SK-N-SH (cell line): ENCODE data around the gene PRXL2B. TPM values are rescaled to one million over a fixed set of nuclear protein-coding genes. Genes with fewer than 3 reads are reported as not detected.

Source experiments
- CTCF ChIA-PET: fragments of 300-600, 350-600 bp; formaldehyde crosslinking; extraction: SDS; loops from one replicate; lab custom pipeline; 2021; lab: Yijun Ruan, JAX
- POLR2A ChIA-PET: fragments of 350-600 bp; sonication (Branson Sonifier 250); formaldehyde crosslinking; extraction: SDS; loops from one replicate; lab custom pipeline; 2020; ENCODE audit warnings: antibody characterized with exemption, inconsistent platforms; lab: Yijun Ruan, JAX
- DNase-seq: peaks from one replicate; pipeline ENCODE4 v3.0.0; 2012
- H2AFZ ChIP-seq: fragments of 200-600 bp; sonication (generic); 2 replicates; pipeline ENCODE4 v1.8.1; 2016; ENCODE audit warnings: antibody characterized with exemption, mild to moderate bottlenecking, low read depth
- H3F3A ChIP-seq: fragments of 200-600 bp; sonication (generic); replicated peaks from 2 replicates; pipeline ENCODE3; 2016; ENCODE audit warnings: antibody characterized with exemption, mild to moderate bottlenecking; ENCODE audit not compliant: insufficient read depth
- H3K27ac ChIP-seq, 2 experiments: fragments of 200-500 bp in 1 of 2; fragments of 200-600 bp in 1 of 2; sonication (Bioruptor generic) in 1 of 2; sonication (generic), shearing (Covaris generic) in 1 of 2; 2 replicates each; pipeline versions ENCODE4 v1.5.1 to v1.6.1; 2014 to 2016; ENCODE audit warnings: low read depth in 2 of 2, inconsistent platforms in 1 of 2, low read length in 1 of 2, mild to moderate bottlenecking in 1 of 2, mixed read lengths in 1 of 2
- H3K27me3 ChIP-seq: fragments of 200-600 bp; sonication (generic), shearing (Covaris generic); 2 replicates; pipeline ENCODE4 v1.6.1; 2016; ENCODE audit warnings: mixed run types; ENCODE audit not compliant: insufficient read depth
- H3K36me3 ChIP-seq, 2 experiments: fragments of 200-500 bp in 1 of 2; fragments of 200-600 bp in 1 of 2; sonication (Bioruptor generic) in 1 of 2; sonication (generic) in 1 of 2; replicated peaks in 1 of 2; 2 replicates each; pipeline versions ENCODE3 to v1.5.1; 2014 to 2016; ENCODE audit warnings: low read length in 1 of 2, mild to moderate bottlenecking in 1 of 2; ENCODE audit not compliant: insufficient read depth in 2 of 2, control insufficient read depth in 1 of 2
- H3K4me1 ChIP-seq, 2 experiments: fragments of 200-500 bp in 1 of 2; fragments of 200-600 bp in 1 of 2; sonication (Bioruptor generic) in 1 of 2; sonication (generic), shearing (Covaris generic) in 1 of 2; 2 replicates each; pipeline versions ENCODE4 v1.5.1 to v1.6.1; 2014 to 2016; ENCODE audit warnings: low read depth in 1 of 2, low read length in 1 of 2, mixed run types in 1 of 2; ENCODE audit not compliant: insufficient read depth in 2 of 2, control insufficient read depth in 1 of 2
- H3K4me2 ChIP-seq: fragments of 200-600 bp; sonication (generic), shearing (Covaris generic); 2 replicates; pipeline ENCODE4 v1.6.1; 2017; ENCODE audit warnings: mixed run types
- H3K4me3 ChIP-seq, 2 experiments: fragments of 200-500 bp in 1 of 2; fragments of 200-600 bp in 1 of 2; sonication (Bioruptor generic) in 1 of 2; sonication (generic), shearing (Covaris generic) in 1 of 2; 2 replicates each; pipeline versions ENCODE4 v1.5.1 to v1.8.1; 2014 to 2016; ENCODE audit warnings: low read depth in 2 of 2, inconsistent platforms in 1 of 2, low read length in 1 of 2, mild to moderate bottlenecking in 1 of 2, mixed read lengths in 1 of 2, moderate library complexity in 1 of 2
- H3K79me2 ChIP-seq: fragments of 200-600 bp; sonication (generic); 2 replicates; pipeline ENCODE4 v1.8.1; 2017; ENCODE audit warnings: mild to moderate bottlenecking; ENCODE audit not compliant: insufficient read depth
- H3K9ac ChIP-seq: fragments of 200-600 bp; sonication (generic); 2 replicates; pipeline ENCODE4 v1.6.1; 2017; ENCODE audit warnings: mixed run types
- H3K9me2 ChIP-seq: fragments of 200-600 bp; sonication (generic); 2 replicates; pipeline ENCODE4 v1.6.1; 2017; ENCODE audit warnings: mixed run types
- H3K9me3 ChIP-seq: fragments of 200-600 bp; sonication (generic); 2 replicates; pipeline ENCODE4 v1.6.1; 2017; ENCODE audit warnings: mixed run types, mild to moderate bottlenecking, moderate library complexity
- H4K20me1 ChIP-seq: fragments of 200-600 bp; sonication (generic); 2 replicates; pipeline ENCODE4 v1.6.1; 2017; ENCODE audit warnings: mild to moderate bottlenecking, mixed run types; ENCODE audit not compliant: insufficient read depth
- ELF1 ChIP-seq: IDR thresholded peaks from 2 replicates; pipeline ENCODE4 v1.4.0; 2012
- EP300 ChIP-seq, 2 experiments: IDR thresholded peaks; 2 replicates each; pipeline versions ENCODE4 v1.4.0 to v1.6.1; 2012; ENCODE audit warnings: borderline replicate concordance in 1 of 2, low read depth in 1 of 2, low read length in 1 of 2
- FOSL2 ChIP-seq: IDR thresholded peaks from 2 replicates; pipeline ENCODE4 v1.4.0; 2012; ENCODE audit warnings: low read depth, mild to moderate bottlenecking, moderate library complexity, borderline replicate concordance
- FOXJ3 ChIP-seq: sonication (generic); formaldehyde crosslinking; IDR thresholded peaks from 2 replicates; pipeline ENCODE4 v1.5.1; 2020; ENCODE audit warnings: mild to moderate bottlenecking, missing genetic modification reagents
- GABPA ChIP-seq: IDR thresholded peaks from 2 replicates; pipeline ENCODE4 v1.4.0; 2012; ENCODE audit warnings: low read depth, mild to moderate bottlenecking
- GATA2 ChIP-seq: sonication (generic); formaldehyde crosslinking; IDR thresholded peaks from 2 replicates; pipeline ENCODE4 v1.5.0; 2020; ENCODE audit warnings: mild to moderate bottlenecking, missing genetic modification reagents
- MXI1 ChIP-seq: IDR thresholded peaks from 2 replicates; pipeline ENCODE4 v1.6.1; 2012; ENCODE audit warnings: mild to moderate bottlenecking, low read depth, low read length, improper control_type of control experiment
- POLR2AphosphoS5 ChIP-seq: IDR thresholded peaks from 2 replicates; pipeline ENCODE4 v1.6.1; 2012; ENCODE audit warnings: low read depth, low read length
- SIN3A ChIP-seq: IDR thresholded peaks from 2 replicates; pipeline ENCODE4 v1.6.1; 2012; ENCODE audit warnings: low read depth, mild to moderate bottlenecking, low read length, moderate library complexity, borderline replicate concordance
- SMC3 ChIP-seq: IDR thresholded peaks from 2 replicates; pipeline ENCODE4 v1.6.1; 2012; ENCODE audit warnings: low read depth, low read length, improper control_type of control experiment
- TAF1 ChIP-seq: IDR thresholded peaks from 2 replicates; pipeline ENCODE4 v1.6.1; 2012; ENCODE audit warnings: low read depth, mild to moderate bottlenecking, low read length, moderate library complexity, borderline replicate concordance
- TEAD4 ChIP-seq: IDR thresholded peaks from 2 replicates; pipeline ENCODE4 v1.4.0; 2012; ENCODE audit warnings: mild to moderate bottlenecking, borderline replicate concordance; ENCODE audit not compliant: insufficient read depth
- WGBS: methylation state at CpG from one replicate; pipeline ENCODE4 v1.1.6; 2017; ENCODE audit warnings: low lambda C conversion rate; 5-methylcytosine and 5-hydroxymethylcytosine counted together
- polyA plus RNA-seq, 3 experiments: library from polyadenylated mRNA; depleted of rRNA; stranded (reverse); fragments of >200 nt; gene quantifications; 2 replicates each; pipeline ENCODE4 v1.2.3, GENCODE V29; 2012
- TF ChIP-seq, protein P1 (sequence below): IDR thresholded peaks from 2 replicates; pipeline ENCODE4 v1.6.1; 2012; ENCODE audit warnings: mild to moderate bottlenecking, low read depth, low read length, moderate library complexity
- TF ChIP-seq, protein P2 (sequence below): fragments of 150-350 bp; IDR thresholded peaks from 2 replicates; pipeline ENCODE4 v1.6.1; 2016; ENCODE audit warnings: mild to moderate bottlenecking, low read depth, low read length
- TF ChIP-seq, protein P3 (sequence below): IDR thresholded peaks from 2 replicates; pipeline ENCODE4 v1.4.0; 2012; ENCODE audit warnings: low read depth
- TF ChIP-seq, protein P4 (sequence below): IDR thresholded peaks from 2 replicates; pipeline ENCODE4 v1.4.0; 2012; ENCODE audit warnings: low read depth, borderline replicate concordance

PRXL2B gene
- polyA plus RNA-seq, 1 of the 3 experiments (the other 2 are of a cell fraction) = 33.7 TPM

DNA sequence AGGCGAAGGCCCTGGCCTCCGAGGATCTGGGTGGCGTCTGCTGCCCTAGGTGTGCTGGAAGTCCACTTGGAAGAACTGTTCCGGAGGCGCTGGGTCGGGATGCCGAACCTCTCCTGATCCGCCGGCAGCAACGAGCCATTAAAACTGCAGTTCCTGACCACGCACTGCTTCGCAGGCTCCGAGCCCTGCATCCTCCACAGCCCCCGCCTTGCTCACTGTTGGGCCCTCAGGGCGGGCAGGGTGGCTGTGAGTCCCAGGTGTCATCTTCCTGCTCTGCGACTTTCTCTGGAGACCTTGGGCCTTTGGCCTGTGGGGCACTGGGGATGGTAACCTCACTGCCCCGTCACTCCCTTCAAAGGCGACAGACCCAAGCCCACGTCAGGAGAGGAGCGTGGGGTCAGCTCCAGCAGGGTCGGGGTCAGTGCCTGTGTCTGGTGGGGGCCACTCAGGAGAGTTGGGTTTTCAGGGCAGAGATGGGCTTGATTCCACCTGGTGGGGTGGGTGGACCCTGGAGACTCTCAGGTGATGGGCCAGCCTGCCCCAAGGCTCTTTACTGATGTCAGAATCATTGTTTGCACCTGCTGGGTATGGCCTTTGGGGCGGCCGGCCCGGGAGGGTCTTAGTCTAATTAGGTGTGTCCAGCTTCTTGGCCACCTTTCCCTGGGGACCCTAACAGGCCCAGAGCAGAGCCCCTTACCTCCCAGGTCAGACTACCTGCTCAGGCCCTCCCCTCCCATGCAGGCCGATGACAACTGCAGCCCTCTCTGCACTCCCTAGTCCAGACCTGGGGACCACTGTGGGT is 3.1 kb downstream of the PRXL2B start:
- Histone ChIP-seq H3K4me2 (no peak overlapping the region), H3K9me3 (no peaks in the 10 kb centered on the region), H3K4me1 (peaks cover 0 to 31% of the 10 kb centered on the region in 2 experiments; a peak in 2 of 4 replicates), H3K4me3 (no peak overlapping the region), H3K27ac (no peak overlapping the region), H3K9me2 (no peaks in the 10 kb centered on the region), H2AFZ (no peak overlapping the region), H3K27me3 (no peaks in the 10 kb centered on the region), H3K36me3 (peaks cover 0 to 5% of the 10 kb centered on the region in 2 experiments), H3F3A (peaks cover 3% of the 10 kb centered on the region), H3K9ac (no peak overlapping the region), H3K79me2 (peaks cover 6% of the 10 kb centered on the region; the same call in 1 of the 2 replicates), H4K20me1 (no peaks in the 10 kb centered on the region)
- ChIA-PET CTCF (no interaction called here), POLR2A (no interaction called here)
- TF ChIP-seq ELF1 = no peak
- TF ChIP-seq, protein P1, sequence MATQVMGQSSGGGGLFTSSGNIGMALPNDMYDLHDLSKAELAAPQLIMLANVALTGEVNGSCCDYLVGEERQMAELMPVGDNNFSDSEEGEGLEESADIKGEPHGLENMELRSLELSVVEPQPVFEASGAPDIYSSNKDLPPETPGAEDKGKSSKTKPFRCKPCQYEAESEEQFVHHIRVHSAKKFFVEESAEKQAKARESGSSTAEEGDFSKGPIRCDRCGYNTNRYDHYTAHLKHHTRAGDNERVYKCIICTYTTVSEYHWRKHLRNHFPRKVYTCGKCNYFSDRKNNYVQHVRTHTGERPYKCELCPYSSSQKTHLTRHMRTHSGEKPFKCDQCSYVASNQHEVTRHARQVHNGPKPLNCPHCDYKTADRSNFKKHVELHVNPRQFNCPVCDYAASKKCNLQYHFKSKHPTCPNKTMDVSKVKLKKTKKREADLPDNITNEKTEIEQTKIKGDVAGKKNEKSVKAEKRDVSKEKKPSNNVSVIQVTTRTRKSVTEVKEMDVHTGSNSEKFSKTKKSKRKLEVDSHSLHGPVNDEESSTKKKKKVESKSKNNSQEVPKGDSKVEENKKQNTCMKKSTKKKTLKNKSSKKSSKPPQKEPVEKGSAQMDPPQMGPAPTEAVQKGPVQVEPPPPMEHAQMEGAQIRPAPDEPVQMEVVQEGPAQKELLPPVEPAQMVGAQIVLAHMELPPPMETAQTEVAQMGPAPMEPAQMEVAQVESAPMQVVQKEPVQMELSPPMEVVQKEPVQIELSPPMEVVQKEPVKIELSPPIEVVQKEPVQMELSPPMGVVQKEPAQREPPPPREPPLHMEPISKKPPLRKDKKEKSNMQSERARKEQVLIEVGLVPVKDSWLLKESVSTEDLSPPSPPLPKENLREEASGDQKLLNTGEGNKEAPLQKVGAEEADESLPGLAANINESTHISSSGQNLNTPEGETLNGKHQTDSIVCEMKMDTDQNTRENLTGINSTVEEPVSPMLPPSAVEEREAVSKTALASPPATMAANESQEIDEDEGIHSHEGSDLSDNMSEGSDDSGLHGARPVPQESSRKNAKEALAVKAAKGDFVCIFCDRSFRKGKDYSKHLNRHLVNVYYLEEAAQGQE = no peak
- TF ChIP-seq GATA2 (CRISPR knock-in tag) = no peak
- no peak for TF ChIP-seq FOSL2
- no peak for TF ChIP-seq GABPA
- no peak for TF ChIP-seq TEAD4
- no peak for TF ChIP-seq SIN3A
- DNase-seq = no peak
- 100% methylated on average over 4 of the region's 25 CpGs for WGBS

DNA sequence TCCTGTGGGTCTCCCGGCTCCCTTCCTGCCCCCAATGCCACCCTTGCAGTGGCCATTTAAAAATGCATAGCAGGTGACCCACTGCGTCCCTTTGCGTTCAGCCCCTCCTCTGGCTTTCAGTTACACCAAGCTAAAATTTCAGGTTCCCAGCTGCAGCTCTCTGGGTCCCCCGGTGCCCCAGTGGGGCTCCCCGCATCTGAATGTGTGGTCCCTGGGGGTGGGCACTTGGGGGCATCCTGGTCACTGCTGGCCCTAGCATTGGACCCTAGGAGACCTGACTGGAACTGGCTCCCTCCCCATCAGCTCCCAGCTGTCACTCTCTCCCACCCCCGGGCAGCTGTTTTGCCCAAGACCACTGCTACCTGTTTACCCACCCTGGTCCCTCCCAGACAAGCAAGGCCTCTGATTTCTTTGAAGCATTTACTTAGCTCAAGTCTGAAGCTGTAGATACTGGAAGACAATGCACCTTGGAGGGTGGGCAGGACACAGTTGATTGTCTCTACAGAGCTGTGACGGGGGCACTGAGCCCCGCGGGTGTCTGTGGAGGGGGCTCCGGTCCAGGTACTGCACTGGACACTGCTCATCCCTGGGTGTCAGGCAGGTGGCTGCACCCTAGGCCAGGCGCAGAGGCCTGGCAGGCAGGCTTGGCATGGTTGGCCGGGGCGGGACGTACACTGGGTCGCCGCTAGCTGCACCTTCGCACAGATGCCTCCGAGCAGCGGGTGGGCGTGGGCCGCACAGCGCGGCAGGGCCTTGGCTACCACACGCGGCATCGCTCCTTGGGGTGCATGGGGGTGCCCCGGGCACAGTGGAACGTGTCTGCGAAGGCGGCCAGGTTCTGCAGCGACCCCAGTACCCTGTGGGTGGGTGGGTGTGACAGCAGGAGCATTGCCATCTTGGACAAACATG is 3.9 kb downstream of the PRXL2B start:
- no peak overlapping the region for H3K4me2 ChIP-seq
- no peaks in the 10 kb centered on the region for H3K27me3 ChIP-seq
- H3K9ac ChIP-seq = no peak overlapping the region
- peaks cover 3% of the 10 kb centered on the region; the same call in 1 of the 2 replicates for H3K79me2 ChIP-seq
- peaks cover 0 to 5% of the 10 kb centered on the region in 2 experiments for H3K36me3 ChIP-seq
- H3K4me3 ChIP-seq = no peak overlapping the region
- no peaks in the 10 kb centered on the region for H3K9me2 ChIP-seq
- 81% methylated on average over 8 of the region's 31 CpGs for WGBS
- DNase-seq = peak; percentile 15
- no peaks in the 10 kb centered on the region for H4K20me1 ChIP-seq
- ChIA-PET CTCF (no interaction called here), POLR2A (no interaction called here)
- H3K9me3 ChIP-seq = no peaks in the 10 kb centered on the region
- H3K4me1 ChIP-seq = peaks cover 0 to 23% of the 10 kb centered on the region in 2 experiments; a peak in 2 of 4 replicates
- H3K27ac ChIP-seq = no peak overlapping the region
- H2AFZ ChIP-seq = no peak overlapping the region
- H3F3A ChIP-seq = no peaks in the 10 kb centered on the region
- TF ChIP-seq, protein P2, sequence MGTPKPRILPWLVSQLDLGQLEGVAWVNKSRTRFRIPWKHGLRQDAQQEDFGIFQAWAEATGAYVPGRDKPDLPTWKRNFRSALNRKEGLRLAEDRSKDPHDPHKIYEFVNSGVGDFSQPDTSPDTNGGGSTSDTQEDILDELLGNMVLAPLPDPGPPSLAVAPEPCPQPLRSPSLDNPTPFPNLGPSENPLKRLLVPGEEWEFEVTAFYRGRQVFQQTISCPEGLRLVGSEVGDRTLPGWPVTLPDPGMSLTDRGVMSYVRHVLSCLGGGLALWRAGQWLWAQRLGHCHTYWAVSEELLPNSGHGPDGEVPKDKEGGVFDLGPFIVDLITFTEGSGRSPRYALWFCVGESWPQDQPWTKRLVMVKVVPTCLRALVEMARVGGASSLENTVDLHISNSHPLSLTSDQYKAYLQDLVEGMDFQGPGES = no peak
- no peak for TF ChIP-seq GATA2 (CRISPR knock-in tag)
- TF ChIP-seq, protein P3, sequence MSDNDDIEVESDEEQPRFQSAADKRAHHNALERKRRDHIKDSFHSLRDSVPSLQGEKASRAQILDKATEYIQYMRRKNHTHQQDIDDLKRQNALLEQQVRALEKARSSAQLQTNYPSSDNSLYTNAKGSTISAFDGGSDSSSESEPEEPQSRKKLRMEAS = no peak
- TF ChIP-seq MXI1 = no peak
- no peak for TF ChIP-seq SMC3
- TF ChIP-seq POLR2AphosphoS5 = no peak
- TF ChIP-seq EP300 (IDR thresholded peaks at IDR 0.05; ENCODE audit: borderline replicate concordance in 1 of 2, low read depth in 1 of 2, low read length in 1 of 2) = no peak
- TF ChIP-seq FOXJ3 (CRISPR knock-in tag) = no peak
- TF ChIP-seq, protein P4, sequence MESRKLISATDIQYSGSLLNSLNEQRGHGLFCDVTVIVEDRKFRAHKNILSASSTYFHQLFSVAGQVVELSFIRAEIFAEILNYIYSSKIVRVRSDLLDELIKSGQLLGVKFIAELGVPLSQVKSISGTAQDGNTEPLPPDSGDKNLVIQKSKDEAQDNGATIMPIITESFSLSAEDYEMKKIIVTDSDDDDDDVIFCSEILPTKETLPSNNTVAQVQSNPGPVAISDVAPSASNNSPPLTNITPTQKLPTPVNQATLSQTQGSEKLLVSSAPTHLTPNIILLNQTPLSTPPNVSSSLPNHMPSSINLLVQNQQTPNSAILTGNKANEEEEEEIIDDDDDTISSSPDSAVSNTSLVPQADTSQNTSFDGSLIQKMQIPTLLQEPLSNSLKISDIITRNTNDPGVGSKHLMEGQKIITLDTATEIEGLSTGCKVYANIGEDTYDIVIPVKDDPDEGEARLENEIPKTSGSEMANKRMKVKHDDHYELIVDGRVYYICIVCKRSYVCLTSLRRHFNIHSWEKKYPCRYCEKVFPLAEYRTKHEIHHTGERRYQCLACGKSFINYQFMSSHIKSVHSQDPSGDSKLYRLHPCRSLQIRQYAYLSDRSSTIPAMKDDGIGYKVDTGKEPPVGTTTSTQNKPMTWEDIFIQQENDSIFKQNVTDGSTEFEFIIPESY = no peak
- TF ChIP-seq TAF1 = no peak
